ENCODE results near the gene CBR4. TPM values are rescaled to one million over a fixed set of nuclear protein-coding genes. Genes with fewer than 3 reads are reported as not detected.

Gene CBR4
- total RNA-seq, result 14.4 and 18.1 TPM in 2 replicates

DNA sequence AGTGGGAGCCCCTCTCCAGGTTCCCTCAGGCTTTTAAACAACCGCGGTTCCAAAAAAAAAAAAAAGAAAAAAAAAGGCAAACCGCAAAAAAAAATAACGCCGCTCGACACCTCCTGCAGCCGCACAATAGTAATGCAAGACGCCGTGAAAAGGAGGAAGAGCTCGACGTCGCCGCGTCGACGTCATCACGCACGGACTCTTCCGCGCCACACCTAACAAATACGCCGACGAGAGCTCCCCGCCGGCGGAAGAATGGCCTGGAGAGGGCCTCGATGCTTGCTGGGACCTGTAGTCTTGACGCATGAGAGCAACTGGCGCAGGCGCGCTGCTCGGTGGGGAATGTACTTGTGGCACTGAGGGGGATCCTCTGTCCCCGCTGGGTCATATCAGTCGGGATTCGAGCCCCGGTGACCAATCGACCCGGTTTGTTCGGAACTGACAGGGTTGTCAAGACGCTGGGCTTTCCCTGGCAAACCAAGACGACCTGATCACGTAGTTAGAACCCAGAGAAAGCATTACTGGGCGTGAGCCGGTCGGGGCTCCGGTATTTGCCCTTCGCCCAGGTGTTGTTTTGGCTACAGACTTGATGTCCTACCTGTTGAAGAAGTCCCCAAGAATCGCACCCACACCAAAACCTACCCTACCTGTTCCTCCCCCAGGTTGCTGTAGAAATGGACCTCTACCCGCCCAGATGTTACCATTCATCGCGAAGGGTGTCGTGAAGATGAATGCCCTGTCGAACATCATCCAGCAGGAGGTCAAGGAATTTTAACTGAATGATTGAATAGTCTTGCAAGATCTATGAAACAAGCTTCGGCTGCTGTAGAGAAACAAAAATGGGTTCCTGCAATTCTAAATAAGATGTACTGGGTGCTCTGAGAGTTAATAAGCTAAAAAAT, at the start of gene CBR4:
Gene CBR4, minus strand, starts transcription at position 131 of the 899 bp plus-strand sequence. CDS start 166 bp downstream, outside the sequence.

Small RNA genes within 50 kb of the gene (small RNA-seq; reads per million reads assigned to genes)
- 1.0 reads per million, percentile 57 among the genes with 10 or more reads in this experiment for gene RNY4P17

All from placental epithelial cell (primary cell).